K562 (cell line): ENCODE data around the gene VGLL2. TPM values are rescaled to one million over a fixed set of nuclear protein-coding genes. Genes with fewer than 3 reads are reported as not detected.

ENCODE experiments used
- BRCA1 ChIP-seq, 2 experiments: fragments of 450-650 bp in 1 of 2; sonication (generic) in 1 of 2; formaldehyde crosslinking in 1 of 2; IDR thresholded peaks; 2 replicates each; pipeline versions ENCODE4 v1.5.0 to v1.6.1; 2017 to 2020; ENCODE audit warnings: mild to moderate bottlenecking in 1 of 2, missing genetic modification reagents in 1 of 2
- FOSL1 ChIP-seq: fragments of 200-800 bp; sonication (Bioruptor generic); conservative IDR thresholded peaks from 2 replicates; pipeline ENCODE4 v1.6.1; 2016; ENCODE audit warnings: missing genetic modification characterization, missing compliant biosample characterization
- MNT ChIP-seq, 2 experiments: fragments of 450-650 bp; conservative IDR thresholded peaks; 2 replicates each; pipeline ENCODE4 v1.6.1; 2017; ENCODE audit warnings: mild to moderate bottlenecking in 2 of 2, moderate library complexity in 2 of 2
- RBM34 ChIP-seq: fragments of 200-400 bp; formaldehyde crosslinking; IDR thresholded peaks from 2 replicates; pipeline ENCODE4 v1.6.1; 2018; ENCODE audit warnings: low read length, borderline replicate concordance; ENCODE audit not compliant: insufficient read depth
- SP1 ChIP-seq: sonication (generic); formaldehyde crosslinking; IDR thresholded peaks from 2 replicates; pipeline ENCODE4 v1.8.1; 2022; ENCODE audit warnings: mild to moderate bottlenecking, missing genetic modification reagents
- ZNF561 ChIP-seq: fragments of 450-650 bp; formaldehyde crosslinking; conservative IDR thresholded peaks from 2 replicates; pipeline ENCODE4 v1.4.0; 2020; ENCODE audit warnings: mild to moderate bottlenecking, moderate library complexity
- polyA plus RNA-seq, 8 experiments: library from polyadenylated mRNA; depleted of rRNA in 4 of 8; stranded (reverse) in 5 of 8; unstranded in 3 of 8; fragments of >200 nt; fragmentation: Nextera tagmentation in 2 of 8; fragmentation: Illumina TruSeq in 1 of 8; extraction: Ambion mirVana in 2 of 8; extraction: Trizol in 1 of 8; gene quantifications; 2 replicates each; pipeline versions ENCODE4 v1.2.1 to v1.2.3, GENCODE V29; 2011 to 2014; ENCODE audit warnings: inconsistent platforms in 1 of 8, missing spikeins in 1 of 8
- total RNA-seq, 7 experiments: library from RNA; depleted of rRNA in 6 of 7; stranded (reverse); fragments of >200 nt in 6 of 7; fragmentation: Illumina TruSeq in 2 of 7; extraction: Trizol in 2 of 7; gene quantifications; 2 replicates each; pipeline versions ENCODE4 v1.2.1 to v1.2.3, GENCODE V29; 2011 to 2021; ENCODE audit warnings: low replicate concordance in 1 of 7
- TF ChIP-seq, protein P1 (sequence below): fragments of 250-450 bp; sonication (Bioruptor Pico); IDR thresholded peaks from 2 replicates; pipeline ENCODE4 v1.4.0; 2020; ENCODE audit warnings: borderline replicate concordance
- TF ChIP-seq, protein P2 (sequence below): fragments of 450-650 bp; conservative IDR thresholded peaks from 2 replicates; pipeline ENCODE4 v1.6.1; 2016; ENCODE audit warnings: missing genetic modification characterization, low read depth, mild to moderate bottlenecking, missing compliant biosample characterization, moderate library complexity
- TF ChIP-seq, protein P3 (sequence below): sonication (generic); formaldehyde crosslinking; IDR thresholded peaks from 2 replicates; pipeline ENCODE4 v1.8.0; 2023; ENCODE audit warnings: mild to moderate bottlenecking, missing genetic modification reagents

The VGLL2 gene
- total and polyA plus RNA-seq, 9 of the 15 experiments (the other 6 are each of a cell fraction or from before 2014, with no cell fraction given) = not detected

GRCh38 chr6:117306227-117306790 is 41.0 kb downstream of the VGLL2 start (continued):
- TF ChIP-seq, protein P1, sequence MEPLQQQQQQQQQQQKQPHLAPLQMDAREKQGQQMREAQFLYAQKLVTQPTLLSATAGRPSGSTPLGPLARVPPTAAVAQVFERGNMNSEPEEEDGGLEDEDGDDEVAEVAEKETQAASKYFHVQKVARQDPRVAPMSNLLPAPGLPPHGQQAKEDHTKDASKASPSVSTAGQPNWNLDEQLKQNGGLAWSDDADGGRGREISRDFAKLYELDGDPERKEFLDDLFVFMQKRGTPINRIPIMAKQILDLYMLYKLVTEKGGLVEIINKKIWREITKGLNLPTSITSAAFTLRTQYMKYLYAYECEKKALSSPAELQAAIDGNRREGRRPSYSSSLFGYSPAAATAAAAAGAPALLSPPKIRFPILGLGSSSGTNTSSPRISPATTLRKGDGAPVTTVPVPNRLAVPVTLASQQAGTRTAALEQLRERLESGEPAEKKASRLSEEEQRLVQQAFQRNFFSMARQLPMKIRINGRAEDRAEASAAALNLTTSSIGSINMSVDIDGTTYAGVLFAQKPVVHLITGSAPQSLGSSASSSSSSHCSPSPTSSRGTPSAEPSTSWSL = no peak
- TF ChIP-seq SP1 (CRISPR knock-in tag) (no peak), FOSL1 (tag) (no peak), MNT (conservative IDR thresholded peaks at IDR 0.05) (no peak), ZNF561 (CRISPR knock-in tag) (no peak), BRCA1 (IDR thresholded peaks at IDR 0.05) (no peak), BRCA1 (CRISPR knock-in tag; IDR thresholded peaks at IDR 0.05) (no peak), RBM34 (no peak)
- TF ChIP-seq, protein P2, sequence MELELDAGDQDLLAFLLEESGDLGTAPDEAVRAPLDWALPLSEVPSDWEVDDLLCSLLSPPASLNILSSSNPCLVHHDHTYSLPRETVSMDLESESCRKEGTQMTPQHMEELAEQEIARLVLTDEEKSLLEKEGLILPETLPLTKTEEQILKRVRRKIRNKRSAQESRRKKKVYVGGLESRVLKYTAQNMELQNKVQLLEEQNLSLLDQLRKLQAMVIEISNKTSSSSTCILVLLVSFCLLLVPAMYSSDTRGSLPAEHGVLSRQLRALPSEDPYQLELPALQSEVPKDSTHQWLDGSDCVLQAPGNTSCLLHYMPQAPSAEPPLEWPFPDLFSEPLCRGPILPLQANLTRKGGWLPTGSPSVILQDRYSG (tag) = no peak
- TF ChIP-seq, protein P3, sequence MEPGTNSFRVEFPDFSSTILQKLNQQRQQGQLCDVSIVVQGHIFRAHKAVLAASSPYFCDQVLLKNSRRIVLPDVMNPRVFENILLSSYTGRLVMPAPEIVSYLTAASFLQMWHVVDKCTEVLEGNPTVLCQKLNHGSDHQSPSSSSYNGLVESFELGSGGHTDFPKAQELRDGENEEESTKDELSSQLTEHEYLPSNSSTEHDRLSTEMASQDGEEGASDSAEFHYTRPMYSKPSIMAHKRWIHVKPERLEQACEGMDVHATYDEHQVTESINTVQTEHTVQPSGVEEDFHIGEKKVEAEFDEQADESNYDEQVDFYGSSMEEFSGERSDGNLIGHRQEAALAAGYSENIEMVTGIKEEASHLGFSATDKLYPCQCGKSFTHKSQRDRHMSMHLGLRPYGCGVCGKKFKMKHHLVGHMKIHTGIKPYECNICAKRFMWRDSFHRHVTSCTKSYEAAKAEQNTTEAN = no peak
